Measurements from ENCODE around the gene CACNA1C.

GRCh38 chr12:2646341-2646740 is 593.6 kb downstream of the CACNA1C start:
- no peak for TF ChIP-seq CTCF (conservative IDR thresholded peaks at IDR 0.05)
- no peak for TF ChIP-seq ZFX (IDR thresholded peaks at IDR 0.05)

Measured in C4-2B (cell line).